ENCODE measurements around the gene MGAT5.
A peak's percentile ranks its signal among the peaks of the same experiment; 100 is the strongest.

The MGAT5 gene

GRCh38 chr2:134462791-134463698 lies 209.2 kb downstream of the MGAT5 start:
- DNase-seq (ENCODE audit: low read depth in 2 of 2): no peak
- no peak for TF ChIP-seq CTCF (IDR thresholded peaks at IDR 0.05; ENCODE audit: low read depth, low read length)
- no peak overlapping the region for H3K4me3 ChIP-seq (replicated peaks in 1 of 2; ENCODE audit: low read depth in 2 of 2, low read length in 2 of 2)

- TF ChIP-seq CTCF (IDR thresholded peaks at IDR 0.05; ENCODE audit: low read depth, low read length): no peak
- H3K4me3 ChIP-seq (replicated peaks in 1 of 2; ENCODE audit: low read depth in 2 of 2, low read length in 2 of 2): no peak overlapping the region
Observed at GRCh38 chr2:134463699-134464022, 209.8 kb downstream of the MGAT5 start.

GRCh38 chr2:134465228-134466105 lies 211.6 kb downstream of the MGAT5 start:
- no peak for DNase-seq (ENCODE audit: low read depth in 2 of 2)
- TF ChIP-seq CTCF (IDR thresholded peaks at IDR 0.05; ENCODE audit: low read depth, low read length): no peak
- no peak overlapping the region for H3K4me3 ChIP-seq (replicated peaks in 1 of 2; ENCODE audit: low read depth in 2 of 2, low read length in 2 of 2)

More at GRCh38 chr2:134463699-134464022, 209.8 kb downstream of the MGAT5 start:
- DNase-seq (ENCODE audit: low read depth in 2 of 2): no peak

GRCh38 chr2:134466141-134466540 lies 212.3 kb downstream of the MGAT5 start:
- peak; percentile 10 for TF ChIP-seq CTCF (IDR thresholded peaks at IDR 0.05; ENCODE audit: low read depth, low read length)
- peak; percentile 10 to 16 for DNase-seq (ENCODE audit: low read depth in 2 of 2)
- no peak overlapping the region for H3K4me3 ChIP-seq (replicated peaks in 1 of 2; ENCODE audit: low read depth in 2 of 2, low read length in 2 of 2)

- TF ChIP-seq CTCF (IDR thresholded peaks at IDR 0.05; ENCODE audit: low read depth, low read length): no peak
- no peak for DNase-seq (ENCODE audit: low read depth in 2 of 2)
Observed at GRCh38 chr2:134468164-134468563, 214.3 kb downstream of the MGAT5 start.

GRCh38 chr2:134468776-134469175 lies 214.9 kb downstream of the MGAT5 start:
- no peak for TF ChIP-seq CTCF (IDR thresholded peaks at IDR 0.05; ENCODE audit: low read depth, low read length)
- DNase-seq (ENCODE audit: low read depth in 2 of 2): no peak
- H3K4me3 ChIP-seq (replicated peaks in 1 of 2; ENCODE audit: low read depth in 2 of 2, low read length in 2 of 2): no peak overlapping the region

More at GRCh38 chr2:134468164-134468563, 214.3 kb downstream of the MGAT5 start:
- H3K4me3 ChIP-seq (replicated peaks in 1 of 2; ENCODE audit: low read depth in 2 of 2, low read length in 2 of 2): no peak overlapping the region

Data from cardiac fibroblast (primary cell).